SK-N-MC (cell line): ENCODE results near the gene HAVCR1.

Source experiments
- EZH2 ChIP-seq: fragments of 200-600 bp; sonication (generic); IDR thresholded peaks from one replicate; pipeline ENCODE4 v1.6.1; 2017; ENCODE audit warnings: antibody characterized with exemption
- FOXP2 ChIP-seq: optimal IDR thresholded peaks from 2 replicates; pipeline ENCODE3; 2011; ENCODE audit warnings: mild to moderate bottlenecking, moderate library complexity; ENCODE audit not compliant: insufficient read depth; ENCODE audit errors: extremely low read length, control extremely low read depth
- POLR2AphosphoS5 ChIP-seq: IDR thresholded peaks from 2 replicates; pipeline ENCODE4 v1.6.1; 2012; ENCODE audit warnings: mild to moderate bottlenecking, low read depth, low read length, borderline replicate concordance

- TF ChIP-seq POLR2AphosphoS5 (no peak), EZH2 (no peak), FOXP2 (no peak)
Measured at GRCh38 chr5:157080286-157080685, 21.4 kb upstream of the HAVCR1 start.
